OCI-LY1 (cell line): ENCODE results near the gene VCL.

Experiments
- EZH2 ChIP-seq: fragments of 200-600 bp; sonication (generic), shearing (Covaris generic); IDR thresholded peaks from 2 replicates; pipeline ENCODE4 v1.8.0; 2017; ENCODE audit warnings: borderline replicate concordance, mixed run types, mild to moderate bottlenecking, antibody characterized with exemption, low read length, moderate library complexity, mixed read lengths
- TF ChIP-seq, protein P1 (sequence below): fragments of 200-600 bp; sonication (generic), shearing (Covaris generic); IDR thresholded peaks from 2 replicates; pipeline ENCODE4 v1.5.1; 2017; ENCODE audit warnings: mild to moderate bottlenecking, antibody characterized with exemption, low read length, moderate library complexity, mixed read lengths

DNA sequence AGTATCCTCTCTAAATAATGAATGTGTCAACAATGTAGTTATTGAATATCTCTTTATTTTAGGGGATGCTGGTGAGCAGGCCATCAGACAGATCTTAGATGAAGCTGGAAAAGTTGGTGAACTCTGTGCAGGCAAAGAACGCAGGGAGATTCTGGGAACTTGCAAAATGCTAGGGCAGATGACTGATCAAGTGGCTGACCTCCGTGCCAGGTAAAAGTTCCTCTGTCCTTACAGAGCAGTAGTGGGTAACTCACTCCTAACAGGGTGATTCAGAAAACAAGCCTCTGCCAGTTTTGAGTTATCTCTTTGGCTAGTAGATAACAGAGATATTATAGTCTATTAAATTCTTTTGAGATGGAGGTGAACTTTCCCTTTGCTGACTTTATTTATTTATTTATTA lies 85.4 kb downstream of the VCL start:
- TF ChIP-seq, protein P1, sequence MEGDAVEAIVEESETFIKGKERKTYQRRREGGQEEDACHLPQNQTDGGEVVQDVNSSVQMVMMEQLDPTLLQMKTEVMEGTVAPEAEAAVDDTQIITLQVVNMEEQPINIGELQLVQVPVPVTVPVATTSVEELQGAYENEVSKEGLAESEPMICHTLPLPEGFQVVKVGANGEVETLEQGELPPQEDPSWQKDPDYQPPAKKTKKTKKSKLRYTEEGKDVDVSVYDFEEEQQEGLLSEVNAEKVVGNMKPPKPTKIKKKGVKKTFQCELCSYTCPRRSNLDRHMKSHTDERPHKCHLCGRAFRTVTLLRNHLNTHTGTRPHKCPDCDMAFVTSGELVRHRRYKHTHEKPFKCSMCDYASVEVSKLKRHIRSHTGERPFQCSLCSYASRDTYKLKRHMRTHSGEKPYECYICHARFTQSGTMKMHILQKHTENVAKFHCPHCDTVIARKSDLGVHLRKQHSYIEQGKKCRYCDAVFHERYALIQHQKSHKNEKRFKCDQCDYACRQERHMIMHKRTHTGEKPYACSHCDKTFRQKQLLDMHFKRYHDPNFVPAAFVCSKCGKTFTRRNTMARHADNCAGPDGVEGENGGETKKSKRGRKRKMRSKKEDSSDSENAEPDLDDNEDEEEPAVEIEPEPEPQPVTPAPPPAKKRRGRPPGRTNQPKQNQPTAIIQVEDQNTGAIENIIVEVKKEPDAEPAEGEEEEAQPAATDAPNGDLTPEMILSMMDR: no peak
- TF ChIP-seq EZH2: no peak
